ENCODE measurements around the gene SLC22A12.

Gene SLC22A12

DNA sequence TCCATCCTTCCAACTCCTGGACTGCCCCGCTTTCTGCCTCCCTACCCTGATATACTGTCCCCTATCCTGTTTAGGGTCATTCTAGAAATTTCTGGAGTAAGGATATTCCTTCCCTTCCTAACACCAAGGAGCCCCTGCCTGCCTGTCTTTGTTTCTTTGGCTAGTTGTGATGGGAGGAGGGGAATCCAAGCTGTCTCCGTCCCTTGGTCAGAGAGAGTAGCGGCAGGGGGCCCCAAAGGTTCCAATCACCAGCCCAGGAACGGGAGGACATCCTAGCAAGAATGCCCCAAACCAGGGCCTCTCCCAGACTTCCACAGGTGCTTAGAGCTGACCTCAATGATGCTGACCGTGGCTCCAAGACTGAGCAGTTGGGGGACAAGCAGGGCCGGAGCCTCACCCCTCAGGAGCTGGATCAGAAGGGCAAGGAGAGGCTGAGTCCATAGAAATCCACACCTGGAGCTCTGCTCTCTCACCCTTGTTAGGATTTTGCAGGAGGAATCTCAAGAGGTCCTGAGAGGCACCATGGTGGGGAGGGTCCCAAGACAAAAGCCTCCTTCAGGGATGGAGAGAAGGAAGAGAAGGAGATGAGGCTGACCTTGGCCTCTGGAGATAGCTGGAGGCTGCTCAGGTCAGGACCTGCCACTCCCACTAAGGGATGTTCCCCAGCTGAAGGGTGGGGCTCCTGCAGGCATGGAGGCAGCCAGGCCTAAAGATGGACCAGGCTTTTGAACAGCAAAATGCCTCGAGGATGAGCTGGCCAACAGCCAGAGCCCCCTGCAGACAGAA, 13.6 kb downstream of the SLC22A12 start:
- no peak for DNase-seq (ENCODE audit: low read depth in 3 of 3)

DNA sequence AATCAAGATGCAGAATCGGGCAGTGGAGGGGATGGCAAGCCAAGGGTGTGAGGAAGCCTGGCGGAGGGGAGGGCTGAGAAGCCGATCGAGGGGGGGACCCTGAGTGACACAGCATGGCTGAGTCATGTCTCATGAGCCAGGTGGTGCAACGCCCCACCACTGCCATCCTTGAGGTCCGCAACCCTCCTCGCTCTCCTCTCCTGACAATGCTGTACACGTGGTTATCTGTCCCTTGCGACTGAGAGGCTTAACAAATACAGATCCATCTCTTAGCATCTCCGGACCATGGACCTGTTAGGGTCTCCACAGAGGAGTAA, 14.2 kb downstream of the SLC22A12 start:
- no peak for DNase-seq (ENCODE audit: low read depth in 3 of 3)

DNA sequence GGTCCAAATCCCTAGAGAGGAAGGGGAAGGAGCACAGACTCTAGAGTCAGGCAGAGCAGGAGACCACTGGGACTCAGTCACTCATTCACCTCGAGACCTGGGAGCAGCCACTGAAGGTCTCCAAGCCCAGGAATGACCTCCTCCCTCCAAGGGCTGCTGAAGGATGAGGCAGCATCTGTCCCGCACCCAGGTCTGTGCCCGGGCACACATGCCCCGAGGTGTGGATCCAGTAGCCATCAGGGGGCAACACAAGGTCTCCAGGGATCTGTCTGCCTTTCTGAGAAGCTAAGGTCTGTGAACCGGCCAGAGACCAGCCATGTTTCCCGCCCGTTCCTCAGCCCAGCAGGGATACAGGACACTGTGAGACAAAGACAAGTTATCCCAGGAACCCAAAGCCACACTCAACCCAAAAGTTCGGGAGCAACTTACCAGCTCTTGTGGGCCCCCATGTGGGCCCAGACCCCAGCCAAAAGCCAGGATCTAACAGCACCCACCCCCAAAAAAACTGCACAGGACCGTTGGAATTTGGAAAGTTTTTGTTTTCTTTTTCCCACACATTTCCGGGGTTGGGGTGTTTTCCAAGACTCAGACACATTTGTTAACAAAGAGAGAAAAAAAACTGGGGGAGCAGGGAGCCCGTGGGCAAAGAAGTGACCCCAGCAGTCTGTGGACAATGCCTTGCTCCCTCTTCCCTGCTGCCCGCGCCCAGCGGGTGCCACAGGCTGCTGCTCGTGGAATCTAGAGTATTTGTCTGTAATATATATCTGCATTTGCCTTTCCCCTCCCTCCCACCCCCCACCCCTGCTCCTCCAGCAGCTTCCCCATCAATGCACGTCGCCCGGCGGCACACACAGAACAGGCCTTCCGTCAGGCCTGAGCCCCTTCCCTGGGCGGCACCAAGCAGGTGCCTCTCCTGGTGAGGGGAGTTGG, 14.9 kb downstream of the SLC22A12 start:
- no peak for DNase-seq (ENCODE audit: low read depth in 3 of 3)

DNA sequence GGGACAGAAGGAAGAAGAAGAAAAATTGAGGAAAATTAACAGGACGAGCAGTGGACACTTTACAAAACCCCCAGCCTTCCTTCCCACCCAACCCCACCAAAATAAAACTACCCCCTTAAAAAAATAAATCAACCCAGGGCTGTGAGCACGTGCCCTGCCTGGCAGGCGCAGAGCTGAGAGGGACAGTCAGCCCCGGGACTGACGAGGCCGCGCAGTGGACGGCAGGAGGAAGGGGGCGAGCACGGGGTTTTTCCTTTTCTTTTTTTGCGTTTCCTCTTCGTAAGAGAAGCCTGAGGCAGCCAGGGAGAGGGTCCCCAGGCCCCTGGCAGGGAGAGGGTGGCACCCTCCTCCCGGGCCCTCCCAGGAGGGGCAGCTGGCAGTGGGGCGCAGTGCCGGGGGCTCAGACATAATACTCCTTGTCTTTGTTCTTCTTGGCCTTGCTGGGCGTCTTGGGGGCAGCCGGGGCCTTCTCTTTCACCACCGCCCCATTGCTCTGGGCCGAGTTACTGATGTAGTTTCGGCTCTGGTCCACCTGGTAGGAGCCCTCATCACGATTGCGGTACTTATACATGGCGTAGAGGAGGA, 15.9 kb downstream of the SLC22A12 start:
- DNase-seq (ENCODE audit: low read depth in 3 of 3), result no peak

DNA sequence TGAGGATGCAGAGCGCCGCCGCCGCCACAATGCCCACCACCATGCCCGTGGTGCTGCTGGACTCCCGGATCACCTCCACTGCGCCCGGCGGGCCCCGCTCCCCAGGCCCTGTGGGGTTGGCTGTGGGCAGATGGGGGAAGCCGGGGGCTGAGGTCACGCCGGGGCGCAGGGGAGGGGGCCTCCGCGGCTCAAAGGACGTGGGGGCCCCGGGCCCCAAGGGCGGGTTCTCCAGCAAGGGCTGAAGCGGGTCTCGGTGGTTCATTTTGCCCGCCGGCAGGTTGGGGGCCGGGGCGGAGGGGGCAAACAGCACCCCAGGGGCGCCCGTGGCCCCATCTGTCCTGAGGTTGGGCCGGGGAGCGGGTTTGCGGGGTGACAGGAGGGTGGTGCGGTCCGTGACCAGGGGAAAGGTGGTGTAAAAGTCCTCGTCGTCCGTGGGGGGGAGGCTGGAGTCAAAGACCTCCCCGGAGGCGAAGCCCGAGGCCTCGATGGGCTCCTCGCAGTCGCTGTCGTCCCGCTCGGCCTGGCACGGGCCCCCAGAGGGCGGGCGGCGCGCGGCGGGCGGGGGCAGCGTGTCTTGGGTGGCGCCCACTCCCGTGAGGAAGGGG, 16.5 kb downstream of the SLC22A12 start:
- DNase-seq (ENCODE audit: low read depth in 3 of 3), result no peak

DNA sequence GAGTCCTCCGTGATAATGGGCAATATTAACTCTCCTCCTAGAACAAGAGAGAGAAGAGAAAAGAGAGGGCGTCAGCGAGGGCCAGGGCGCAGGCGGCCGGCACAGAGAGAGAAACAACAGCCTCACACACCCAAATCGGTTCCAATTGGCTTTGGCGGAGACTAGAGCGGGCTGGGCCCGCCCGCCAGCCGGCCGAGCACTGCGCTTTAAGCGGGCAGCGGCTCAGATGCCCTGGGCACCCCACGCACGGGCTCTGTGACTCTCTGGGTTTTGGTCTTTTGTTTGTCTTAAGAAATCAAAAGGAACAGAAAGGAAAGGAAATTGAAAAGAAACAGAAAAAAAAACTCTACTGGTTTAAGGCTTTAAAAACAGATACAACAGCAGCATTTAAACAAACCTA, 17.0 kb downstream of the SLC22A12 start:
- no peak for DNase-seq (ENCODE audit: low read depth in 3 of 3)

DNA sequence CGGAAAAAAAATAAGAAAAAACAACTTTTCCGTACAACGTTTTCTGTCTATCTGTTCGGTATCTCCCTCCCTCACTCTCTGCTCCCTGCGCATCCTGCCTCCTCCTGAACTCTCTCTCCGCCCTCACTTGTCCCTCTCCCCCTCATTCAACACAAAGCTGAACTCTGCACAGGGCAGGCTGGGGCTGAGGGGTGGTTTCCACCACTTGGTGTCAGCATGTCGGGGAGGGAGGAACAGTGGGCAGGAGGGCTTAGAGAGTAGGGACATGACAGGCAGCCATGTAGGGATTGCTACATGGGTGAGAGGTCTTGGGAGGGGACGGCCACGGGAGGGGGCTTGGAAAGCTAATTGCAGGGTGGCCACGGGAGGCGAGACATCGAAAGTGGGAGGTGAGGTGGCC, 17.6 kb downstream of the SLC22A12 start:
- DNase-seq (ENCODE audit: low read depth in 3 of 3), result no peak

DNA sequence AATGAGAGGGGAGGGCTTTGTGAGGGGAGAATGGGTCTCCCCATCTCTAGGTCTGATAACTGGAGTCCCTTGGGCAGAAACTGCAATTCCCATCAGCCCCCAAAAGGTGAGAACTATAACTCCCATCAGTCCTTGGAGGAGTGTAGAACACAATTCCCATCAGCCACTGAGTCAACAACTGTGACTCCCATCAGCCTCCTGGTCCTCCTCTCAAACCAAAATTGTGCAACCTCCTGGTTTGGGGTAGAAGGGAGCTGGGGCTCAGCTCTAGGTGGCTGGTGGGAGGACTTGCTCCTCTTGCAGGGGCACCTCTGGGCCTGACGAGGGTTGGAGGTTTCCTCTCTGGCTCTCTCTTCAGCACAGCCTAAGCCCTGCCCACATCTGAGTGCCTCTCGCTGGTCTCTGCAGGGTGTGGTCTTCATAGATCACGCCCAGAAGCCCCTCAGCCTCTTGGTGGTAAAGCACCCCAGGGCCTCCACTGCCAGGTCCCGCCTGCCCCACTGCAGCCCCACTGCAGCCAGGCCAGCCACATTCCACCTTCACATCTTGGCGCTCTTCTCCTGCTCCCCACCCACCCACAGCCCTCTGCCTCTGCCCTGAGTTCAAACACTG, 18.5 kb downstream of the SLC22A12 start:
- DNase-seq (ENCODE audit: low read depth in 3 of 3), result no peak

DNA sequence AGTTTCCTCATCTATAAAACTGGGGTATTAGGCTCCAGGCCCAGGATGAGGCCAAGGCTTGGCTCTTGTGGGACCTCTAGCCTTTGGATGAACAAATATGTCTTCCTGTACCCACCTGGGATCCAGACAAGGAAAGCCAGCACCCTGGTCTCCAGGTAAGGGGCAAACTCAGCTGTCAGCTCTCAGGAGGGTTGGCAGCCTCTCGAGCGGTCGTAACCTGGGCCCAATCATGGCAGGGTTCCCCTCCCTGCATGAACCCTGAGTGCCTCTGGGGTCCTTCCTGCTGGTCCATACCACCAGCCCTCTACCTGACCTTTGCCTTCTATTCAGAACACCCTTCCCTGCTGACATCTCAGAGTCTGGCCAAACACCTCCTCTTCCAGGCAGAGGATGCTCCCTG, 19.6 kb downstream of the SLC22A12 start:
- DNase-seq (ENCODE audit: low read depth in 3 of 3), result no peak

DNA sequence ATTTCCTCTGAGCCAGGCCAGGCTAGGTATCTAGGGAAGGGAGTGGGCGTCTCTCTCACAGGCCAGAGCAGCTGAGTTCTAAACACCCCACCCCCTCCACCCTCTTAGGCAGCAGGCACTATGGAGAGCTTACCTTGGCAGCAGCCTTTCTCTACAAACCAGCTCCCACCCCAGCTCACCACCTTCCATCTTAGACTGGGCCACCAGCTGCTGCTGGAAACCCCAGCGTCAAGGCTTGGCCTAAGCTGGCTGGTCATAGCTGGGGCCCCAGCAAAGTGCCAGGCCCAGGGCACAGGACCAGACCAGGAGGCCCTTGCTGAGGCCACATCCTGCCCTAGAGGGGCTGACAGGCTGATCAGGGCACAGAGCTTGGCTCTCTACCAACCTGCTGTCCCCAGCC, 20.2 kb downstream of the SLC22A12 start:
- DNase-seq (ENCODE audit: low read depth in 3 of 3), result no peak

DNA sequence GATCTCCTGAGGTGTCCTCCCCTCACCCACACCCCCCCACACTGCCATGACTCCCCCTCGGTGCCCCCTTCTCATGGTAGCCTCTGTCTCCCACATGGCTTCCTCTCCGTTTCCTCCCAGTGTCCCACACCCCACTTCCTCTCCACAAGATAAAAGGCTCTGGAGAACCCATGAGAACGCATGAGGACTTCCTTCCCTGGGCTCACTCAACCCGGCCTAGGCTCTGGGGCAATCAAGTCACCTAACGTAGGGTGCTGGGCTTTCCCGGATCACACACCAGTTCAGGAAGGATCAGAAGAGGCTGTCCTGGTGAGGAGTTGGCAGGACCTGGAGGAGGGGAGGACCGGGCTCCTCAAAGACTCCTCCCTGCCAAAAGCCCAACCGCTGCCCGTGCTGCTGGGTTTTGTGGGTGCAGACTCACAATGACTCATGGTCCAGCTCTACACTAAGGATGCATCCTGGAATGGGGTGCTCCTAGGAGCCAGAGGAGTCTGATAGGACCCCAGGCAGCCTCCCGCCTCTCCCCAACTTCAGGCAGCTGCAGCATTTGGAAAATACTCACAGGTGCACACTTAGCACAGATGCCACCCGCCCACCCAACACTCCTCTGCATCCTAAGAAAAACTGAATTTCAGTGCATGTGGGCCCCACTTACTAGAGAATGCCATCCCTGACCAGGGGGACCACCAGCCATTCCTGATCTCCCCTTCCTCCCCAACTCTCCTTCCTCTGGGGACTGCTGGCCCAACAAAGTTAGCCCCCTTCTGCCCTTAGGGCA, 21.0 kb downstream of the SLC22A12 start:
- no peak for DNase-seq (ENCODE audit: low read depth in 3 of 3)

DNA sequence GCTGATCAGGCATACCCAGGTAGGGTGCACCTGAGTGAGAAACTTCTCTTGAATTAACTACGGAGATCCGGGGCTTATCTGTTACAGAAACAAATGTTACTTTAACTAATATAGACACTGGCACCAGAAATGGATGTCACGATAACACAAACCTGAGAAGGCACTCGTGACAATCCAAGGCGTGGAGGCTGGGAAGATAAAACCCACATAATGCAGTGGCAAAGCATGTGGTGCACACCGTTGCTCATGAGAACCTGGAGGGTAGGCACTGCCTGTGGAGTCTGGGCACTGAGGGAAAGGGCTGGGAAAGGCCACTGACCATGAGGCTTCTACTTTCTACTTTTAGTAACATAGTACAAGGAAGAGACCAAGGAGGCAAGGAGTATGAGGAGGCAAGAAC, 22.6 kb downstream of the SLC22A12 start:
- no peak for DNase-seq (ENCODE audit: low read depth in 3 of 3)

DNA sequence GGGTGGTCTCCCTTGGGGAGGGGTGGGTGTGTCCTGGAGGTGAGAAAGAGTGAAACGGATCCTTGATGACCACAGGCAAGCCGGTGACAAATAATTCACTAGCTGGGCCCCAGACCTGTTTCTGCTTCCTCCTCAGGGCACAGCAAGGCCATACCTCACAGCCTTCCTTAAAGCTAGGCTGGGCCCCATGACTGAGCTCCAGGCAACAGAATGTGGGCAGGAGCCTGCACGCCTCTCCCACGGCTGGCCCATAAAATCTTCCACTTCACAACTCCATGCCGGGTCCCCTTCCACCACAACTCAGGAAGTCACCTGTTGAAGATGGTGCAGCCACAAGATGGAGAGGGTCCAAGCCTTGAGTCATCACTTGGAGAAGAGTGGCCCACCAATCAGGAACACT, 23.9 kb downstream of the SLC22A12 start:
- DNase-seq (ENCODE audit: low read depth in 3 of 3), result no peak

DNA sequence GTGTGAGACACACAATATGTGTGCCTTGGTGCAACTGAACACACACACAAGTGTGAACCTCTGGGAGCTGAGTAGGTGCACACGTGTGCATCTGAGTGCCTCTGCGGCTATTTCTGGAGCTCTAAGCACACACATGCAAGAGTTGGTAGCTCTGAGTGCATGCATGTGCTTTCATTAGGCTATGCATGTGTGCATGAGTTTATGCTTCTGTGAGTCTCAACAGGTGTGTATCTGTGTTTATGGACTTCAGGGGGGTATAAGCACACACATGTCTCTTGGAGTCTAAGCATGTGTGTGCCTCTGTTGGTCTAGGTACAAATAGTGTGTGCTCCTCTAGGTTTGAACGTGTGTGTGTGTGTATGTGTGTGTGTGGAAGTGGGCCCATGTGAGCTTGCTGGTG, 25.8 kb downstream of the SLC22A12 start:
- no peak for DNase-seq (ENCODE audit: low read depth in 3 of 3)

DNA sequence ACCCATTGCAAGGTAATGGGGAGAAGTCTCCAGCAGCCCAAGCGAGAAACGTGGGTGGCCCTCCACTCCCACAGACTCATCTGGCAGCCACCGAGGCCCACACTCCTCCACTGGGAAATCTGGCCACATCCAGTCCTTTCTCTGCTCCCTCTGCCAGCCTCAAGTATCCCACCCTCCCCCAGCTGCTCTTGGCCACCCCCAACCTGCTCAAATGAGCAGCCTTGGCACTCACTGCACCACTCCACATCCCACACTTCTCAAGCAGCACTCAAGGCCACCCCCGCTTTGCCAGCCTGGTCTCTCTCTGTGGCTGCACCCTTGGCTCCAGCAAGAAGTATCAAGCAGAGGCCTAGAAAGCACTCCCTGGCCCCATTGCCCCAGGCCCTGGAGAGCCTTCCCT, 28.2 kb downstream of the SLC22A12 start:
- DNase-seq (ENCODE audit: low read depth in 3 of 3), result no peak

DNA sequence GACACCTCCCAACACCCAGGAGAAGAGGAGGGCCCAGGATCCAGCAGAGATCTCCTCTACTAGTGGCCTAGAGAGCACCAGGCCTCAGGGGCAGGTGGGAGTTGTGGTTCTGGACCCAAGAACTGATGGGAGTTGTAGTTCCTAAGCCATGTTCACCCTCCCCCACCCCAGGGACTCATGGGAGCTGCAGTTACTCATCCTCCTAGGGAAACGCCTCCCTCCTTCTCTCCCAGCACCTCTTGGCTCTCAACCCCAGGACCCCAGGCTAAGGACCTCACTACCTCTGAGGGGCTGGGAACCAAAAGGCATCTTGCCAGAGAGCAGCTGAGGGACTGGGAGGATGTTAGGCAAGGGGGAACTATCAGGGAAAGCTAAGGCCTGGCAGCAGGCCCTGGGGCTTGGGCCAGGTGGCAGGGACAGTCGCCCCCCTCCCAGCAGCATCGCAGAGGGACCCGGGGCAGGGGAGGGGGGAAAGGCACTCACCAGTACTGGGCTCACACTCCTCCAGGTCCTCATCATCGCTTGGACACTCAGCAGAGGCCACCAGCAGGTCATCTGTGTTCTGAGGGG, 28.9 kb downstream of the SLC22A12 start:
- DNase-seq (ENCODE audit: low read depth in 3 of 3), result no peak

DNA sequence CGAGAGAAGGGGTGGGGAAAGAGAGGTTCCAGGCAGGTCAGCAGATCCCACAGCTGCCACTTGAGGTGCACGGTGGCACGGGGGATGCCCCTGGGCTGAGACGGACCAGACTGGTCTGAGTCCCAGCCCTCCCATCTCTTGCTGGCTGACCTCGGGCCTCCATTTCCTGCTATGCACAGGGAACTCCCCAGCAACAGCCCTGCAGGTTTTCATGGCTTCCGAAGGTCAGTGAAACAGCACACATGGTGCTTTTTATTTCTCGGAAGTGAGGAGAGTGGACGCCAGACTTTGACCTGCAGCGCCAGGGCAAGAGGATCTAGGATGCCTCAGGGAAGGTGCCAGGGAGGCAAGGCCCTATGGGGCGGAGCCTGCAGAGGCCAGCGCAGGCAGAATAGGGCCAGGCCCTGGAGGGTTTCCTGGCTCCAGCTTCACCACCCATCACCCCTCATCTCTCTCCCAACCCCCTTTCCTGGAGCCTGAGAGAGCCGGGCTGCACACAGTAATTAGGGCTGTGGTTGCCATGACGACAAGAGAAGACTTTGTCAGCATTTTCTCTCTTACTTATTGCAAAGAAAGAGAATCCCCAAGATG, 29.5 kb downstream of the SLC22A12 start:
- no peak for DNase-seq (ENCODE audit: low read depth in 3 of 3)

DNA sequence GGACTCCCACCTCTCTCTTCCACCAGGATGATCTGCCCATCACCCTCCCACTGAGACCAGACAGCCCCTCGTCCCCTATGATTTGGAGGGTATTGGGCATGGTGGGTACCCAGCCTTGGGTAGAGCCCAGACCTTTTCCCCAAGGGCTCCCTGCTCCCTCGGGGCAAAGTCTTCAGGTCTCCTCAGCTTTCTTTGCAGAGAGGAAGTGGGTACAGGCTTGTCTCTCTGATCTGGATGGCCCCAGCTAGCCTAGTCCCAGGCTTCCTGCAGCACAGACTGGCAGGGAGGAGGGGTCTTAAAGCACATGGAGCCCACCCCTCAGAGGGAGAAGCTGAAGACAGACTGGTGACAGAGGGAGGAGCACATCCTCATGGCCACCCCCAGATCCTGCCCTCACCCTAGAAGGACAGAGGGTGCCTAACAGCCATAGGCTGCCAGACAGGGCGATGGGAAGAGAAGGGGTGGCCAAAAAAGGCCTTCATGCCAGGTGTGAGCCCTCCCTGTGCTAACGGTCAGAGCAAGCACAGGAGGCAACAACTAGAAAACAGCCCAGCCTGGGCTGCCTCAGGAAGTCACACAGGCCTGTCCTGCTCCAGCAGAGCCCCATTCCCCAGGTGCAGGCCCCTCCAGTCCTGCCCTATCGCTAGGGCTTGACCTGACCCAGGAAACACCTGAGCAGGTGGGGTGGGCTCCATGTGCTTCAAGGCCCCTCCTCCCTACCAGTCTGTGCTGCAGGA, 30.4 kb downstream of the SLC22A12 start:
- DNase-seq (ENCODE audit: low read depth in 3 of 3), result no peak

DNA sequence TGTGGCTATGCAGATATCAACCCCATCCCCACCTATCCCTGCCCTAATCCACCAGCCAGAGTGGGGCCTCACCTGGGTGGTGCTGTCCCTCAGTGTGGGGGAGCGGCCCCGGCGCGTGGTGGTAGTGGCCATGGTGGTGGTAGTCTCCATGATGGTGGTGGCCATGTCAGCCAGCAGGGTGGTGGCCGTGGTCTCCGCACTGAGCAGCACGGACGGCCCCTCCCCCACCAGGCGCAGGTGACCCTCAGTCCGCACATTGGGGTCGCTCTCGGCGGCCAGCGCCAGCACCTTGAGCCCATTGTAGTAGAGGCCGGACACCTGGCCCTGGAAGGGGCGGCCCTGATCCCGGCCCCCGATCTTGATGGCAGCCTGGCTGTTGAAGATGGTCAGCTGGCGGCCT, 31.7 kb downstream of the SLC22A12 start:
- DNase-seq (ENCODE audit: low read depth in 3 of 3), result no peak
